GM11168 (cell line): Measurements from ENCODE around the gene STK32A.
"Not testable (repeated sequence)": the region's sequence is repeated elsewhere in the genome, so short reads cannot be mapped to it uniquely, and the experiment has no call there.

ENCODE experiments used
- in situ Hi-C: fragments of 300-500 bp; cut with MboI; formaldehyde crosslinking; loops from one replicate; pipeline ENCODE4 v1.12.0; 2022; ENCODE audit warnings: low sequenced_read_pairs; ENCODE audit not compliant: unreplicated experiment

STK32A gene

DNA sequence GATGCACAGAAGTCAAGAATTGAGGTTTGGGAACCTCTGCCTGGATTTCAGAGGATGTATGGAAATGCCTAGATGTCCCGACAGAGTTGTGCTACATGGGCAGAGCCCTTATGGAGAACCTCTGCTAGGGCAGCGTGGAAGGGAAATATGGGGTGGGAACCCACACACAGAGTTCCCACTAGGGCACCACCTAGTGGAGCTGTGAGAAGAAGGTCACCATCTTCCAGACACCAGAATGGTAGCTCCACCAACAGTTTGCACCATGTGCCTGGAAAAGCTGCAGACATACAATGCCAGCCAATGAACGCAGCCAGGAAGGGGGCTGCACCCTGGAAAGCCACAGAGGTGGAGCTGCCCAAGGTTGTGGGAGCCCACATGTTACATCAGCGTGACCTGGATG lies 104.5 kb downstream of the STK32A start:
- in situ Hi-C loops: no loop called here

GRCh38 chr5:147340941-147341340 lies 106.1 kb downstream of the STK32A start:
- in situ Hi-C loops: no loop called here

GRCh38 chr5:147341345-147341744 lies 106.5 kb downstream of the STK32A start:
- in situ Hi-C loops: no loop called here

DNA sequence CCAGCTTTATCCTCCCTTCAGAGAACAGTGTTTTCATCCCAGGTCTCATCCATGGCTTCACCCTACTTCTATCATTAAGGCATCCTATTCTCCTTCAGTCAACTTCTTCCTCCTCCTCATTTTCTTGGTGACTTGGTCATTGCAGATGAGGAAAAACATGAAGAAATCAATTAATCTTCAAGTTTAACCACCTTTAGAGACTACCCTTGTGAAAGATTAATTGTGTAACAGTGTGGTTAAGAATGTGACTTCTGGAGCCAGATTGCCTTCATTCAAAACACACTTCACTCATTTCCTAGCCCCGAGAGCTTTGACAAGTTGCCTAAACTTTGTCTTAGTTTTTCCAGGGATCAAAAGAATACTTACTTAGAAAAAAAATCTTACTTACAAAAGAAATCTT lies 110.0 kb downstream of the STK32A start:
- in situ Hi-C loops: no loop called here

- in situ Hi-C loops: no loop called here
These were observed 111.3 kb downstream of the STK32A start for GRCh38 chr5:147346006-147346561.

DNA sequence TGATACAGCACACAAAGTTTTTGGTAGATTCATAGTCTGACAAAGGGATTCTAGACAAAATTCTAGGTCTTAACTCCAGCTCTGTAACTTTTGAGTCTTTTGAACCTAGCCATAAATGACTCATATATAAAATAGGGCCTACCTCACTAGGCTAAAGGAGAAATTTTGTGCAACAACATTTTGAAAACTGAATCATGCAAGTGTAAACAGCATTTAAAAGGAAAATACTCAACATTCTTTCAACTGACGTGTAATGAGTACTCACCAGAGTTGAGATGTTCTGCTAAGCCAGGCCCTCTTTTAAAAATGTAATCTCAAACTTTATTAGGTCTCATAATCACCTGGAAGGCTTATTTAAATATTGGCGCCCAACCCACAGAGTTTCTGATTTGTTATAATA lies 113.2 kb downstream of the STK32A start:
- in situ Hi-C loops: no loop called here

DNA sequence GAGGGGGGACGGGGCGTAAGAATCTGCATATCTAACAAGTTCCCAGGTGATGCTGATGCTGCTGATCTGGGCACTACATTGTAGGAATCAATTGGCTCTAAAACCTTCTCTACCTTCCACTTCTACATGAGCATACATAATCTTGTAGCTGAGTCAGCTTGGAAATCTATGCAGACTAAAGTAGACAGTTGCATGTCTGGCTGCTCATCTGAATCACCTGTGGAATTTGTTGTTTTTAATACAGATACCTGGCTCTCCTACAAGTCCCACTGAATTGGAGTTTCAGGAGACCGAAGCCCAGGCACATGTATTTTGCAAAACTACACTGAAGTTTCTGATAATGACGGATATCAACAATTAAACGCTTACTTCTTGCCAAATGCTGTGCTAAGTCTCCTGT lies 113.6 kb downstream of the STK32A start:
- in situ Hi-C loops: no loop called here

- in situ Hi-C loops: no loop called here
These were observed 114.4 kb downstream of the STK32A start for GRCh38 chr5:147349241-147349640.

GRCh38 chr5:147359101-147359500 lies 124.3 kb downstream of the STK32A start:
- in situ Hi-C loops: no loop called here

DNA sequence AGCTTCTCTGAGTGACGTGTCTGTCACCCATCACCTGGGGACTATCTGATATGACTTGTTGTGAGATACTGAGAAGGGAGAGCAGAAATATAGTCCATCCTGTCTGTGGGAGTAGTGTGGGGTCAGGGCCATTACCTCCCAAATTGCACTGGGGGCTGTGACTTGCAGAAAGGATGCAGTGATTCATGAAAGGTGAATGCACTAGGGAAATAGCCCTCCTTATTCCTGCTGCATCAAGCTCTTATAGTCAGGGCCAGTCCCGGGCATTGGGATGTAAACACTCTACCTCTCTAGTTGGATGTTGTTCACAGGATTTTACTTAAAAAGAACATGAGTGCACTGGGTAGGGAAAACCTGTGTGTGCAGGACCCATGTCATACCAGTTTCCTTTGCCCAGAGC lies 124.8 kb downstream of the STK32A start:
- in situ Hi-C loops: no loop called here

DNA sequence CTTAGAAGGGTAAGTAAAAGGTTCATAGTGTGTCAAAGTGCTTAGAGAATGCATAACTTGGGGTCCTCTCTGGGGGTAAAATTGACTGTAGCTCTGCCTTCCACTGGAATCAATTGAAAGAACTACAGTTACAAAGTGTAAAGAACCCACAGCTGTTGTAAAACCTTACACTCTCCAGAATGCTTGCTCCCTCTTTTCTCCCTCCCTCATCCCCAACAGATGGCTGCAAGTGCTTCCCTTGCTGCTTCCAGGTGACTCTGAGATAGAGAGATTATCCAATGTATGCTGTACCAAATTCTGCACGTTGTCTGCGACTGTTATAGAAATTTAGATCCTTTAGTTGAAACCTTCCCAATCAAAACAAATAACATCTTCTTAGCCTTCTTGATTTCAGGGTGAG lies 126.0 kb downstream of the STK32A start:
- in situ Hi-C loops: no loop called here

GRCh38 chr5:147361441-147362175 lies 126.8 kb downstream of the STK32A start:
- in situ Hi-C loops: no loop called here

DNA sequence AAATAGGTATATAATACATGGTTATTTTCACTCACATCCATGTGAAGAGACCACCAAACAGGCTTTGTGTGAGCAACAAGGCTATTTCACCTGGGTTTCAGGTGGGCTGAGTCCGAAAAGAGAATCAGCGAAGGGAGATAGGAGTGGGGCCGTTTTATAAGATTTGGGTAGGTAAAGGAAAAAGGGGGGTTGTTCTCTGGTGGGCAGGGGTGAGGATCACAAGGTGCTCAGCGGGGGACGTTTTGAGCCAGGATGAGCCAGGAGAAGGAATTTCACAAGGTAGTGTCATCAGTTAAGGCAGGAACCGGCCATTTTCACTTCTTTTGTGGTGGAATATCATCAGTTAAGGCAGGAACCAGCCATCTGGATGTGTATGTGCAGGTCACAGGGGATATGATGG lies 132.6 kb downstream of the STK32A start:
- in situ Hi-C loops: not testable (repeated sequence)

- in situ Hi-C loops: no loop called here
These were observed 135.0 kb downstream of the STK32A start for GRCh38 chr5:147369742-147370374.

- in situ Hi-C loops: no loop called here
These were observed 136.5 kb downstream of the STK32A start for GRCh38 chr5:147371290-147371689.

GRCh38 chr5:147372191-147372590 lies 137.4 kb downstream of the STK32A start:
- in situ Hi-C loops: no loop called here

- in situ Hi-C loops: no loop called here
These were observed 138.5 kb downstream of the STK32A start for GRCh38 chr5:147373328-147373727.

DNA sequence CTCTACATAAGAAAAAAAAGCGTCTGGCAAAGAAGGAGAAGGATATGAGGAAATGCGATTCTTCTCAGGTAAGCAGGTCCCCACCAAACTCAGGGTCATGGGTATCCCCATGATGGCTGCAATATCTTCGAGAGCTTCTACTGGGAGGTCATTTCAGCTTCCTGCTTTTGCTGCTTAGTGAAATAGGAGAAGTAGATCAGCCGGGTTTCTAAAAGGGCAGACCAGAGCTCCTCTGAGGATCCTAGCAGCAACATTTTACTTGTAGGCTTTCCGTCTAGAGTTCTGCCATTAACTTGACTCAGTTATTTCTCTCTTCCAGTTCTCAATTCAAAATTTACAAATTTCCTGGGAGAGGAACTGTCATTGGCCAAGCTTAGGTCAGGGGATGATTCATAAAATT lies 140.3 kb downstream of the STK32A start:
- in situ Hi-C loops: no loop called here

GRCh38 chr5:147377682-147378081 lies 142.9 kb downstream of the STK32A start:
- in situ Hi-C loops: no loop called here

DNA sequence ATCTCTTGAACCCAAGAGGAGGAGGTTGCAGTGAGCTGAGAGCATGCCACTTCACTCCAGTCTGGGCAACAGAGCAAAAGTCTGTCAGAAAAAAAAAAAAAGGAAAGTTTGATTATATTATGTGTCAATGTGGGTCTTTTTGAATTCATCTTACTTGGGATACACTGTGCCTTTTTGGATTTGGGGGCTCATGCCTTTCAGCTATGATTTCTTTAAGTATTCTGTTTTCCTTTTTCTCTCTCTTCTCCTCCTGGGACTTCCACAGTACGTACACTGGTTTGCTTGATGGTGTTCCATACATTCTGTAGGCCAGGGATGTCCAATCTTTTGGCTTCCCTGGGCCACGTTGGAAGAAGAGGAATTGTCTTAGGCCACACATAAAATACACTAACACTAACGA lies 146.7 kb downstream of the STK32A start:
- in situ Hi-C loops: no loop called here

GRCh38 chr5:147382776-147383175 lies 147.9 kb downstream of the STK32A start:
- in situ Hi-C loops: no loop called here
